Upper lobe of right lung (tissue), 1 donor: Measurements from ENCODE around the gene KIF22. TPM values are rescaled to one million over a fixed set of nuclear protein-coding genes. Genes with fewer than 3 reads are reported as not detected.
"Not testable (repeated sequence)": the region's sequence is repeated elsewhere in the genome, so short reads cannot be mapped to it uniquely, and the experiment has no call there.

ENCODE experiments used
- ATAC-seq: fragments of 200-7000 bp; cut with Tn5 transposase; one replicate; pipeline ENCODE4 v1.9.1; 2020; ENCODE audit warnings: mild to moderate bottlenecking, moderate library complexity
- DNase-seq: peaks from one replicate; pipeline ENCODE4 v3.0.0-alpha.2; 2020
- H3K27ac ChIP-seq: fragments of 200-600 bp; one replicate; pipeline ENCODE4 v1.8.0; 2022
- H3K27me3 ChIP-seq: fragments of 200-600 bp; one replicate; pipeline ENCODE4 v1.8.0; 2022; ENCODE audit warnings: mild to moderate bottlenecking
- H3K36me3 ChIP-seq: fragments of 200-600 bp; one replicate; pipeline ENCODE4 v1.8.0; 2022
- H3K4me1 ChIP-seq: fragments of 200-600 bp; one replicate; pipeline ENCODE4 v1.8.0; 2022
- H3K4me3 ChIP-seq: fragments of 200-600 bp; one replicate; pipeline ENCODE4 v1.8.0; 2022; ENCODE audit warnings: mild to moderate bottlenecking
- H3K9me3 ChIP-seq: fragments of 200-600 bp; one replicate; pipeline ENCODE4 v1.8.0; 2022
- CTCF ChIP-seq: fragments of 200-600 bp; IDR thresholded peaks from one replicate; pipeline ENCODE4 v1.8.0; 2022; ENCODE audit warnings: antibody characterized with exemption
- intact Hi-C: fragments of 100-400 bp; cut with DNase I; formaldehyde crosslinking; loops from one replicate; pipeline ENCODE4 v1.11.0; 2022
- total RNA-seq: library from RNA; stranded (reverse); fragmentation: NEBNext Ultra II Directional; extraction: Animal tissue kit (Norgen Biotek cat#: 25700); gene quantifications from one replicate; pipeline ENCODE4 v1.2.1, GENCODE V29; 2021
- donor health status: DM: no; HTN: yes; CAD: no; lungs with severe emphysema.

Gene KIF22
- total RNA-seq, 1 donor from 2014 or later: 19.8 TPM

DNA sequence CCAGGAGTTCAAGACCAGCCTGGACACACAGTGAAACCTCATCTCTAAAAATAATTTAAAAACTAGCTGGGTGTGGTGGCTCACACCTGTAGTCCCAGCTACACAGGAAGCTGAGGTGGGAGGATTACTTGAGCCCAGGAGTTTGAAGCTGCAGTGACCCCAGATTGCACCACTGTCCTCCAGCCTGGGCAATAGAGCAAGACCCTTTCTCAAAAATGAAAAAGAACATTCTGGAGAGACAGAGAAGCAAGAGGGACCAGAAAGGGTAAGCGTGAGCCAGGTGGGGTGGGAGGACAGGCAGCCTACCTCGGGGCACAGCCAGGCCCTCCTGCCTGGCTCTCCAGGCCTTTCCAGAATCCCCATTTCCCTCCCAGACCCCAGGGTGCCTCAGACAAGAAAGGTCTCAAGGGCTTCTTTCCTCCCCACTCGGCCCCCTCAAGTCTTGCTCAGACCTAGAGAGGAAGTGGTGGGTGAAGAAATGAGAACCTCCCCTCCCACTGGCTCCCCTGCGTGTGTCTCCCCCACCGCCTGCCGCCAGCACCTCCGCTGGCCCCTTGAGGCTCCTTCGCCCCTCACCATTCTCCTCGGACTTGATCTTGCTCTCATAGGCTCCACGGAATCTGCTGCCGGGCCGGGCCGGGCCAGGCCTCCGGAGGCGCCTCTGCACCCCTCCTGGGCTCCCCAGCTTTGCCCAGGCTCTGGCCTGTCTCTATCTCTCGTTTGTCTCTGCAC is 45.3 kb upstream of the KIF22 start:
- intact Hi-C loops: no loop called here

DNA sequence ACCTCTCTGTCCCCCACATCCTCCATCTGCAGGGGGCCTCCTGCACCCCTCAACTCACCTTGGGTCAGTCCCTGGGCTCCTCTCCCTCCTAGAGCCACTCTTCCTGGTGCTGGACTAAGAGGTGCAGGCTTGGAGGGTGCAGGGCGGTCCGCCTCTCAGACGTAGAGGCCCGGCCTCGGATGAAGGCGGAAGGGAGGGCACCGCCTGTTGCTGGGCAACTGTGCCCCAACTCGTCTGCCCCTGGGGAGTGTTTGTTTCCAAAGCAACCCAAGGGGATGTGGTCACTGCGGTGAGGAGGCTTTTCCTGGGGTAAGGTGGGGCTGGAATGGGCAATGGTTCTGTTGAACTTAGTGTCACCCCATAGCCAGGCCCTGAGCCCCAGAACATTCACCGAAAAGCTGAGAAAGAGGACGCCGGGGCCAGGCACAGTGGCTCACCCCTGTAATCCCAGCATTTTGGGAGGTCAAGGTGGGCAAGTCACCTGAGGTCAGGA is 44.7 kb upstream of the KIF22 start, which contains the start of gene C16orf54:
C16orf54 (minus strand) TSS at position 138 of the 493 bp plus-strand sequence. CDS start 1,039 bp downstream, outside the sequence.
- H3K4me3 ChIP-seq: peak within 1 kb of the TSS; percentile 53
- intact Hi-C loops: no loop called here
- no peaks in the 10 kb centered on the region for H3K36me3 ChIP-seq
- no peak for TF ChIP-seq CTCF
- no peaks in the 10 kb centered on the region for H3K9me3 ChIP-seq
- peak within 1 kb of the TSS; percentile 80 for H3K27ac ChIP-seq
- H3K4me1 ChIP-seq: no peaks in the 10 kb centered on the region
- peak; percentile 95 for ATAC-seq
- peak; percentile 91 for DNase-seq
- H3K27me3 ChIP-seq: no peaks in the 10 kb centered on the region

More for the DNA sequence above, 45.3 kb upstream of the KIF22 start:
- Histone ChIP-seq H3K36me3 (no peaks in the 10 kb centered on the region), H3K9me3 (no peaks in the 10 kb centered on the region), H3K27me3 (no peaks in the 10 kb centered on the region), H3K27ac (peak overlapping the region; percentile 80), H3K4me1 (no peaks in the 10 kb centered on the region), H3K4me3 (peak overlapping the region; percentile 53)
- no peak for TF ChIP-seq CTCF
- ATAC-seq (peak; percentile 70), DNase-seq (peak; percentile 68)

DNA sequence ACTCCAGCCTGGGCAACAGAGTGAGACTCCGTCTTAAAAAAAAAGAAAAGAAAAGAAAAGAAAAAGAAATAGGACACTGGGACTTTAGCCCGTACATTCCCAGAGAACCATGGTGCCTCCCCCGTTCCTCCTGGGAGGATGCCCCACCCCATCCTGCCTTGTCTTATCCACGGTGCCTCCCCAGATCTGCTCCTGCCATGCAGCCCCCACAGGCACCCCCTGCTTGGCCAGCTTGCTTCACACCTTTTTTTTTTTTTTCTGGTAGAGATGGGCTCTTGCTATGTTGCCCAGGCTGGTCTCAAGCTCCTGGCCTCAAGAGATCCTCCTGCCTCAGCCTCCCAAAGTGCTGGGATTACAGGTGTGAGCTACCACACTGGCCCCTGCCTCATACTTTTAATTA is 44.0 kb upstream of the KIF22 start:
- ATAC-seq: not testable (repeated sequence)

DNA sequence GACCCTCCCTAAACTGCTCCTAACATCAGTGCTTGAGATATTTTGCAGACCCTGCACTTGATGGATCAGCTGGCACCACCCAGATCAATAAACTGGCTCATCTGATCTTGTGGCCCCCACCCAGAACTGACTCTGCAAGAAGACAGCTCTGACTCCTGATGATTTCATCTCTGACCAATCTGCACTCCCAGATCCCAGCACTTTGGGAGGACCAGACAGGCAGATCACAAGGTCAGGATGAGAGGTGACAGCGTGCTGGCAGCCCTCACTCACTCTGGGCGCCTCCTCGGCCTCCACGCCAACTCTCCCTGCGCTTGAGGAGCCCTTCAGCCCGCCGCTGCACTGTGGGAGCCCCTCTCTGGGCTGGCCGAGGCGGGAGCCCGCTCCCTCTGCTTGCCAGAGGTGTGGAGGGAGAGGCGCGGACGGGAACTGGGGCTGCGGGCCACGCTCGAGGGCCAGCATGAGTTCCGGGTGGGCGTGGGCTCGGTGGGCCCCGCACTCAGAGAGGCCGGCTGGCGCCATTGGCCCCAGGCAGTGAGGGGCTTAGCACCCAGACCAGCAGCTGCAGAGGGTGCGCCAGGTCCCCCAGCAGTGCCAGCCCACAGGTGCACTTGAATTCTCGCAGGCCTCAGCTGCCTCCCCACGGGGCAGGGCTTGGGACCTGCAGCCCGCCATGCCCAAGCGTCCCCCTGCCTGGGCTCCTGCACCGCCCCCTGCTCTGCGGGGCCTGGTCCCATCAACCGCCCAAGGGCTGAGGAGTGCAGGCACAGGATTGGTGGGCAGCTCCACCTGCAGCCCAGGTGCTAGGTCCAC is 42.4 kb upstream of the KIF22 start:
- DNase-seq: no peak
- H3K27me3 ChIP-seq: no peaks in the 10 kb centered on the region
- H3K4me3 ChIP-seq: no peak overlapping the region
- ATAC-seq: no peak
- no peak for TF ChIP-seq CTCF
- no peaks in the 10 kb centered on the region for H3K9me3 ChIP-seq
- no peaks in the 10 kb centered on the region for H3K4me1 ChIP-seq
- H3K27ac ChIP-seq: no peak overlapping the region
- intact Hi-C loops: no loop called here
- H3K36me3 ChIP-seq: no peaks in the 10 kb centered on the region

More for the DNA sequence above, 44.0 kb upstream of the KIF22 start:
- H3K9me3 ChIP-seq, H3K27me3 ChIP-seq, H3K36me3 ChIP-seq, DNase-seq, H3K4me1 ChIP-seq, intact Hi-C loops: not testable (repeated sequence)
- peak overlapping the region; percentile 53 for H3K4me3 ChIP-seq
- H3K27ac ChIP-seq: peak overlapping the region; percentile 80

- intact Hi-C loops, H3K27me3 ChIP-seq, ATAC-seq: not testable (repeated sequence)
Observed at GRCh38 chr16:29748760-29749149, 41.8 kb upstream of the KIF22 start.

GRCh38 chr16:29753516-29753915 is 37.0 kb upstream of the KIF22 start:
- Histone ChIP-seq H3K9me3 (no peaks in the 10 kb centered on the region), H3K27ac (no peak overlapping the region), H3K4me1 (no peaks in the 10 kb centered on the region), H3K27me3 (no peaks in the 10 kb centered on the region), H3K4me3 (no peak overlapping the region), H3K36me3 (no peaks in the 10 kb centered on the region)
- ATAC-seq (no peak), DNase-seq (no peak)
- intact Hi-C loops: no loop called here
- TF ChIP-seq CTCF: no peak

More at GRCh38 chr16:29748760-29749149, 41.8 kb upstream of the KIF22 start:
- not testable (repeated sequence) for H3K4me1 ChIP-seq, H3K9me3 ChIP-seq, H3K4me3 ChIP-seq, H3K36me3 ChIP-seq, H3K27ac ChIP-seq, DNase-seq
